Nephron (organoid): Measurements from ENCODE around the gene SPZ1.
"Not testable (repeated sequence)": the region's sequence is repeated elsewhere in the genome, so short reads cannot be mapped to it uniquely, and the experiment has no call there.

ENCODE experiments used
- H3K27ac Mint-ChIP-seq, 3 experiments: 2 replicates each; pipeline ENCODE4 v1.8.0; 2020; ENCODE audit warnings: mixed read lengths in 3 of 3, mild to moderate bottlenecking in 2 of 3, moderate library complexity in 1 of 3
- H3K27me3 Mint-ChIP-seq: 2 replicates; pipeline ENCODE4 v1.8.0; 2021; ENCODE audit warnings: low read depth, mild to moderate bottlenecking, moderate library complexity, mixed read lengths
- H3K36me3 Mint-ChIP-seq: 2 replicates; pipeline ENCODE4 v1.8.0; 2020; ENCODE audit warnings: low read depth, mixed read lengths
- H3K4me1 Mint-ChIP-seq: 2 replicates; pipeline ENCODE4 v1.8.0; 2020; ENCODE audit warnings: mixed read lengths
- H3K4me3 Mint-ChIP-seq, 3 experiments: 2 replicates each; pipeline ENCODE4 v1.8.0; 2020; ENCODE audit warnings: mild to moderate bottlenecking in 3 of 3, mixed read lengths in 3 of 3, moderate library complexity in 2 of 3
- H3K9me3 Mint-ChIP-seq: 2 replicates; pipeline ENCODE4 v1.8.0; 2020; ENCODE audit warnings: mixed read lengths
- TF ChIP-seq, protein P1 (sequence below), 3 experiments: fragments of 200-600 bp; sonication (generic); IDR thresholded peaks; one replicate each; pipeline ENCODE4 v1.5.0; 2021; ENCODE audit warnings: antibody characterized with exemption in 3 of 3; ENCODE audit not compliant: unreplicated experiment in 3 of 3

Gene SPZ1, protein sequence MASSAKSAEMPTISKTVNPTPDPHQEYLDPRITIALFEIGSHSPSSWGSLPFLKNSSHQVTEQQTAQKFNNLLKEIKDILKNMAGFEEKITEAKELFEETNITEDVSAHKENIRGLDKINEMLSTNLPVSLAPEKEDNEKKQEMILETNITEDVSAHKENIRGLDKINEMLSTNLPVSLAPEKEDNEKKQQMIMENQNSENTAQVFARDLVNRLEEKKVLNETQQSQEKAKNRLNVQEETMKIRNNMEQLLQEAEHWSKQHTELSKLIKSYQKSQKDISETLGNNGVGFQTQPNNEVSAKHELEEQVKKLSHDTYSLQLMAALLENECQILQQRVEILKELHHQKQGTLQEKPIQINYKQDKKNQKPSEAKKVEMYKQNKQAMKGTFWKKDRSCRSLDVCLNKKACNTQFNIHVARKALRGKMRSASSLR

DNA sequence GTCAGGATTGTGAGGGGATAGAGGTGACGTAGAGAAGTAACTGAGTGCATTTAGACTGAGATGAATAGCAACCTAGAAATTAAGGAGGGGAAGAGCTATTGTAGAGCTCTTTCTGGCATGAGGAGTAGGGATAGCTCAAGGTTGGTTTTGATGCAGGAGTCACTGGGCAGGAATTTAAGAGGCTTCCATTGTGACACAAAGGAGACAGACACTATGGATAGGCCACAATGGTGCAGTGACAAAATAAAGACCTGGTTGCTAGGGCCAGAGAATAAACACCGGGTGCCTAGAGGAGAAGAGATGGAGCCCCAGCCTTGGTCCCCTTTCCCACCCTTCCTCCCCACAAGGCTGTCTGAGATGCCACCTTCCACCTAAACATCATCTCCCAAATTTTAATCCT is at the start of gene SPZ1:
Gene SPZ1, plus strand, starts transcription at position 301 of the 400 bp plus-strand sequence. CDS start 214 bp downstream, outside the sequence.
- Mint-ChIP-seq H3K36me3 (peaks cover 5% of the 10 kb centered on the region), H3K27me3 (peaks cover 12% of the 10 kb centered on the region), H3K4me3 (no peak within 1 kb of the TSS), H3K27ac (peak within 1 kb of the TSS in 1 of 3 experiments; percentile 91), H3K4me1 (peaks cover 11% of the 10 kb centered on the region), H3K9me3 (peaks cover 14% of the 10 kb centered on the region)
- TF ChIP-seq, protein P1, sequence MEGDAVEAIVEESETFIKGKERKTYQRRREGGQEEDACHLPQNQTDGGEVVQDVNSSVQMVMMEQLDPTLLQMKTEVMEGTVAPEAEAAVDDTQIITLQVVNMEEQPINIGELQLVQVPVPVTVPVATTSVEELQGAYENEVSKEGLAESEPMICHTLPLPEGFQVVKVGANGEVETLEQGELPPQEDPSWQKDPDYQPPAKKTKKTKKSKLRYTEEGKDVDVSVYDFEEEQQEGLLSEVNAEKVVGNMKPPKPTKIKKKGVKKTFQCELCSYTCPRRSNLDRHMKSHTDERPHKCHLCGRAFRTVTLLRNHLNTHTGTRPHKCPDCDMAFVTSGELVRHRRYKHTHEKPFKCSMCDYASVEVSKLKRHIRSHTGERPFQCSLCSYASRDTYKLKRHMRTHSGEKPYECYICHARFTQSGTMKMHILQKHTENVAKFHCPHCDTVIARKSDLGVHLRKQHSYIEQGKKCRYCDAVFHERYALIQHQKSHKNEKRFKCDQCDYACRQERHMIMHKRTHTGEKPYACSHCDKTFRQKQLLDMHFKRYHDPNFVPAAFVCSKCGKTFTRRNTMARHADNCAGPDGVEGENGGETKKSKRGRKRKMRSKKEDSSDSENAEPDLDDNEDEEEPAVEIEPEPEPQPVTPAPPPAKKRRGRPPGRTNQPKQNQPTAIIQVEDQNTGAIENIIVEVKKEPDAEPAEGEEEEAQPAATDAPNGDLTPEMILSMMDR (IDR thresholded peaks at IDR 0.05; ENCODE audit: unreplicated experiment in 3 of 3): no peak

- H3K4me1 Mint-ChIP-seq, H3K27ac Mint-ChIP-seq, H3K9me3 Mint-ChIP-seq, H3K36me3 Mint-ChIP-seq, H3K4me3 Mint-ChIP-seq, H3K27me3 Mint-ChIP-seq: not testable (repeated sequence)
These were observed 49.3 kb upstream of the SPZ1 start for GRCh38 chr5:80270543-80270942.

DNA sequence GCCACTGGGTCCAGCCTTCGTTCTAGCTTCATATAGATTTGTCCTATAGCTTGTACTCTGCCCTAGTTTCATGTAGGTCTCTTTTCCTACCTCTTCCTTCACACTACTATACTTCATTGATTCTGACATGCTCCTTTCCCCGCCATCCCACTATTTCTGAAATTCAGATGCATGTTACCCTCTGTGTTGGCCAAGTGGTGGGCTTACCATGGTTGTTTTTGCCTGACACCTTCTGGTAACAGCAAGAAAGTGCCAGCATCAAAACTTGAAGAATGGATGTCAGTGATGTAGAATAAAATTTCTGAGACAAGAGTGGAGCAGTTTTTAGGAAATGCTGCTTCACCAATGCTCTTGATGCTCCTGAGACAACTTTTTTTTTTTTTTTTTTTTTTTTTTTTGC is 44.5 kb upstream of the SPZ1 start:
- H3K36me3 Mint-ChIP-seq: no peaks in the 10 kb centered on the region
- peaks cover 8% of the 10 kb centered on the region for H3K4me1 Mint-ChIP-seq
- peak overlapping the region in 1 of 3 experiments; percentile 15 for H3K27ac Mint-ChIP-seq
- no peaks in the 10 kb centered on the region for H3K9me3 Mint-ChIP-seq
- TF ChIP-seq, protein P1 (IDR thresholded peaks at IDR 0.05; ENCODE audit: unreplicated experiment in 3 of 3): peak; percentile 49 to 56 (median 53)
- H3K4me3 Mint-ChIP-seq: no peak overlapping the region
- peaks cover 3% of the 10 kb centered on the region for H3K27me3 Mint-ChIP-seq

GRCh38 chr5:80276186-80276585 is 43.6 kb upstream of the SPZ1 start:
- H3K27me3 Mint-ChIP-seq: no peaks in the 10 kb centered on the region
- no peaks in the 10 kb centered on the region for H3K9me3 Mint-ChIP-seq
- H3K4me1 Mint-ChIP-seq: peaks cover 8% of the 10 kb centered on the region
- no peak overlapping the region for H3K4me3 Mint-ChIP-seq
- no peaks in the 10 kb centered on the region for H3K36me3 Mint-ChIP-seq
- peak overlapping the region; percentile 19 to 74 (median 37) for H3K27ac Mint-ChIP-seq
- TF ChIP-seq, protein P1 (IDR thresholded peaks at IDR 0.05; ENCODE audit: unreplicated experiment in 3 of 3): no peak

DNA sequence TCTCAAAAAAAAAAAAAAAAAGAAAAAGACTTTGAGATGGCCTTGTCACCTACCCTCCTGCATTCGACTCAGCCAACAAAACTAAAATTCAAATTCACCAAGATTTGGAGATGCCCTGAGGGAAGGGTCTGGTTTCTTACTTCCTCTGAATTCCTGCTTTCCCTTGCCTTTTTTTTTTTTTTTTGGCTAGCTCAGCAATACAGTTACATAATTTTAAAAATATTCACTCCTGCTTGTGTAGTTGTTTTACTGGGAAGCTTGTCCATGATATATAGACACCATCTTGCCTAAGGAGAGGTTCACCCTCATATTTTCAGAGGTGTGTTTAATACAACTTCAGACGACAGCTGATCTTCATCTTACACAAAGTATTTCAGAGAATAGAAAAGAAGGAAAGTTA is 42.6 kb upstream of the SPZ1 start:
- no peak overlapping the region for H3K4me3 Mint-ChIP-seq
- peaks cover 8% of the 10 kb centered on the region for H3K4me1 Mint-ChIP-seq
- H3K27ac Mint-ChIP-seq: peak overlapping the region; percentile 64 to 96 (median 89)
- H3K27me3 Mint-ChIP-seq: no peaks in the 10 kb centered on the region
- TF ChIP-seq, protein P1 (IDR thresholded peaks at IDR 0.05; ENCODE audit: unreplicated experiment in 3 of 3): no peak
- no peaks in the 10 kb centered on the region for H3K9me3 Mint-ChIP-seq
- H3K36me3 Mint-ChIP-seq: no peaks in the 10 kb centered on the region

DNA sequence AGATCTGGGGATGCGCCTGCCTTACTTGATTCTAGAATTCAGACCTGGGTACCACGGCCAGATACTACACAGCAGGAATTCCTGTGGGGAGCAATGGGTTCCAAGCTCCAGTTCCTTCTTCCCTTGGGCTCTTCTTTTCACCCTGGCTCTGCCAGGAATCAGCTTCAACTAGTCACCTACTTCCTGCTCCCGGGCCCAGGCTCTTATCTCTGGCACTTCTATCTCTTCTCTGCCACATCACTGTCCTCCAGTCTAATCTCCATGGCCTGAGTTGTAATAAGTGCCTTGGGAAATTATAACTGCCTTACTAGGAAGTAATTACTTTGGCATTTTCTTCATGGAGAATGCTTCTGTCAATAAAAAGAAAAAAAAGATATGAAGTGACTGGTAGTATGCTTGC is 37.7 kb upstream of the SPZ1 start:
- H3K27me3 Mint-ChIP-seq: no peaks in the 10 kb centered on the region
- peaks cover 2% of the 10 kb centered on the region for H3K9me3 Mint-ChIP-seq
- H3K36me3 Mint-ChIP-seq: no peaks in the 10 kb centered on the region
- H3K4me1 Mint-ChIP-seq: peaks cover 7% of the 10 kb centered on the region
- no peak overlapping the region for H3K4me3 Mint-ChIP-seq
- TF ChIP-seq, protein P1 (IDR thresholded peaks at IDR 0.05; ENCODE audit: unreplicated experiment in 3 of 3): no peak
- H3K27ac Mint-ChIP-seq: no peak overlapping the region
